ENCODE data around the gene ATOH8. TPM values are rescaled to one million over a fixed set of nuclear protein-coding genes. Genes with fewer than 3 reads are reported as not detected.

ATOH8 gene
- total and polyA plus RNA-seq, 9 donors = 9.4 to 37.7 (median 29.6) TPM

DNA sequence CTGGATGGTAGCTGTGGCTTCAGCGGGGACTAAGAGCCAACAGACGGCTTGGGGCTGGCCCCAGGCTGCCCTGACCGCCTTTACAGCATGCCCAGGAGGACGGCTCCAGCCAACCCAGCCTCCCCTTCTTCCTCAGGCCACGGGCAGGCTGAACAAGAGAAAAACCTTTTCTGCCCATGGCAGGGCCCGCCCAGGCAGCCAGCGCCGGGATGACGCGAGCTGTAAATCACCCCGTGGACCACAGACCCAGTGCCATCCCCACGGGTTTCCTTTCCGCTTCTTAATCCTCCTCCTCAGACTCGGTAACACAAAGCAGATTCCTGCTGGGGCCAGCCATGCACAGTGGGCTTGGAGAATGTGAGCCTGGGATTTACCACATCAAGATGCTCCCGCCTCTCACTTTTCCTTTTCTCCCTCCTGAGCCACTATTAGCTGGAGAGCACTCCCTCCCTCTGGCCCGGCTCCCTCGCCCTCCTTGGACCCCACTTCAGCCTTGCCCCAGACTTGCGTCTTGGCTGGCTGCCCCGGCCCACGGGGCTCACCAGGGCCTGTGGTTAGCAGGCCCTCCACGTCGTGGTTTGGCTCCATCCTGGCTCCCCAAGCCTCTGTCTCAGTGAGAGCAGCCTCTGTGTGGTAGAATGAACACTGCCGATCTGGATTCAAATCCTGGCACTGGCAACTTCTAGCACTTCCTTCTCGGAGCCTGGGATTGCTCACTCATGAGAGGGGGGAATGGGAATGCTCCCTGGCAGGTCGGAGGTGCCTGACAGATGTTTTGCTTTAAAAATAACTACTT lies 31.4 kb downstream of the ATOH8 start:
- no peaks in the 10 kb centered on the region for H3K36me3 ChIP-seq
- H3K4me1 ChIP-seq (ENCODE audit: insufficient read depth) = peaks cover 7% of the 10 kb centered on the region
- WGBS, 3 donors = 55 to 62% (median 60%) methylated on average over 25 of the region's 25 CpGs
- no peak overlapping the region for H3K4me3 ChIP-seq
- H3K27me3 ChIP-seq = no peaks in the 10 kb centered on the region
- no peak overlapping the region for H3K27ac ChIP-seq
- DNase-seq = peak in 4 of 5 donors; percentile 21 to 58 (median 46)
- intact Hi-C loops (cut with DNase I) = no loop called here
- no peaks in the 10 kb centered on the region for H3K9me3 ChIP-seq
- TF ChIP-seq POLR2A (IDR thresholded peaks at IDR 0.05) (no peak), EP300 (IDR thresholded peaks at IDR 0.05) (no peak)
- TF ChIP-seq, protein P1, sequence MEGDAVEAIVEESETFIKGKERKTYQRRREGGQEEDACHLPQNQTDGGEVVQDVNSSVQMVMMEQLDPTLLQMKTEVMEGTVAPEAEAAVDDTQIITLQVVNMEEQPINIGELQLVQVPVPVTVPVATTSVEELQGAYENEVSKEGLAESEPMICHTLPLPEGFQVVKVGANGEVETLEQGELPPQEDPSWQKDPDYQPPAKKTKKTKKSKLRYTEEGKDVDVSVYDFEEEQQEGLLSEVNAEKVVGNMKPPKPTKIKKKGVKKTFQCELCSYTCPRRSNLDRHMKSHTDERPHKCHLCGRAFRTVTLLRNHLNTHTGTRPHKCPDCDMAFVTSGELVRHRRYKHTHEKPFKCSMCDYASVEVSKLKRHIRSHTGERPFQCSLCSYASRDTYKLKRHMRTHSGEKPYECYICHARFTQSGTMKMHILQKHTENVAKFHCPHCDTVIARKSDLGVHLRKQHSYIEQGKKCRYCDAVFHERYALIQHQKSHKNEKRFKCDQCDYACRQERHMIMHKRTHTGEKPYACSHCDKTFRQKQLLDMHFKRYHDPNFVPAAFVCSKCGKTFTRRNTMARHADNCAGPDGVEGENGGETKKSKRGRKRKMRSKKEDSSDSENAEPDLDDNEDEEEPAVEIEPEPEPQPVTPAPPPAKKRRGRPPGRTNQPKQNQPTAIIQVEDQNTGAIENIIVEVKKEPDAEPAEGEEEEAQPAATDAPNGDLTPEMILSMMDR (IDR thresholded peaks at IDR 0.05) = no peak

DNA sequence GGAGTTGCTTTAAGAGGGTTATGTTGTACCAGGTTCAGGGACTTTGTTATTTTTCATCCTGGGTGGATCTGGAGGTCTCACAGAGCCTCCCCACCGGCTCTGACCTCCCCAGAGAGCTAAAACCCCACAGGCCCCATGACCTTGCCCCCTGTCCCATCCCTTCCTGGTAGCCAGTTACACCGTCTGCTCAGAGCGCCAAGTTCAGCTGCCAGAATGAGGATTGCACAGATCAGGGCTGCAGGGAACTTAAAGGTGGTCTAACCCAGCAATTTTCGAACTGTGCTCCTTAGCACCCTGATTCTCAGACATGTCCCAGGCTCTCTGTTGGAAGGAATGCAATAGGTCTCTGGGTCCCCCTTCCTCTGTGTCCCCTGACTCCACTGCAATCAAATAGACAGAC lies 32.1 kb downstream of the ATOH8 start:
- H3K27me3 ChIP-seq = no peaks in the 10 kb centered on the region
- intact Hi-C loops (cut with DNase I) = no loop called here
- WGBS, 3 donors = 54 to 60% (median 55%) methylated on average over 4 of the region's 4 CpGs
- DNase-seq = no peak
- no peak overlapping the region for H3K4me3 ChIP-seq
- TF ChIP-seq POLR2A (IDR thresholded peaks at IDR 0.05) = no peak
- TF ChIP-seq, protein P1 (IDR thresholded peaks at IDR 0.05) = no peak
- no peak for TF ChIP-seq EP300 (IDR thresholded peaks at IDR 0.05)
- no peaks in the 10 kb centered on the region for H3K36me3 ChIP-seq
- H3K4me1 ChIP-seq (ENCODE audit: insufficient read depth) = peaks cover 7% of the 10 kb centered on the region
- no peak overlapping the region for H3K27ac ChIP-seq
- no peaks in the 10 kb centered on the region for H3K9me3 ChIP-seq

DNA sequence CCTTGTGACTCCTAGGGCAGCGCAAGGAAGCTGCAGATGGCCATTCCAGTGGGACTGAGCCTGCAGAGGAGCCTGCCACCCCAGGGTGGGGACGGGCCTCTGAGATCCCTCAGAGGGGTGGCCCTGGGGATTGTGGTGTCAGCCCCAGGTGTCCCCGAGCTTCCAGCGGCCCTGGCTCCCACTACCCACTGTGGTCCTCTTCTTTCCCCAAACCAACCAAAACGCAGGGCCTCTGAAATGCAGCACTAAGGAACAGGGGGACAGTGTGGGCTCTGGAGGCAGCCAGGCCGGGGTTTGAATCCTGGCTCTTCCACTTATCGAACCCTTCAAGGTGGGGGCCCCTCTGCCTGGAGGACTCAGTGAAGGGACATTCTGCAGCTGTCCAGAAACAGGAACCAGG lies 32.7 kb downstream of the ATOH8 start:
- Histone ChIP-seq H3K4me3 (no peak overlapping the region), H3K4me1 (ENCODE audit: insufficient read depth) (peaks cover 8% of the 10 kb centered on the region), H3K27me3 (no peaks in the 10 kb centered on the region), H3K36me3 (no peaks in the 10 kb centered on the region), H3K27ac (no peak overlapping the region), H3K9me3 (no peaks in the 10 kb centered on the region)
- peak in 1 of 5 donors; percentile 14 for DNase-seq
- intact Hi-C loops (cut with DNase I) = no loop called here
- TF ChIP-seq POLR2A (IDR thresholded peaks at IDR 0.05) = no peak
- WGBS, 3 donors = 93 to 96% (median 94%) methylated on average over 7 of the region's 7 CpGs

DNA sequence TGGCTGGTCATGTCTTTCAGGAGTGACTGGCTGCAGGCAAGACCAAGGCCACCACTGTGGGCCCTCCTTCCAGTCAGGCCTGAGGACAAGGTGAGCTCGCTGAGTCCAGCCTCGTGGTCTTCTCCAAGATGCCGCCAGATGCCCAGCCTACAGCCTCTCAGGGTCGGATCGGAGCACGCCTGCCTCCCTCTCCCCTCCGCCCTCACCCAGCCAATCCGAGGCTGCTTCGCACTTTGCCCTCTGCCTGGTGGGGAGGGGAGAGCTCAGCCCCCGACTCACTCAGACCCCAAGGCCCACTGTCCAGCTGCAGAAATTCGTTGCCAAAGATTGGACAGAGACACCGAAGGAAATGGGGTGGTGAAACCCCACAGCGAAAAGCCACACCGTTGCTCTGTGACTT lies 33.1 kb downstream of the ATOH8 start:
- no peaks in the 10 kb centered on the region for H3K9me3 ChIP-seq
- H3K27ac ChIP-seq = no peak overlapping the region
- TF ChIP-seq EP300 (IDR thresholded peaks at IDR 0.05) = no peak
- TF ChIP-seq, protein P1 (IDR thresholded peaks at IDR 0.05) = no peak
- TF ChIP-seq POLR2A (IDR thresholded peaks at IDR 0.05) = no peak
- 91 to 97% (median 94%) methylated on average over 14 of the region's 14 CpGs for WGBS, 3 donors
- H3K36me3 ChIP-seq = no peaks in the 10 kb centered on the region
- peak in 1 of 5 donors; percentile 20 for DNase-seq
- H3K4me3 ChIP-seq = no peak overlapping the region
- H3K4me1 ChIP-seq (ENCODE audit: insufficient read depth) = peaks cover 11% of the 10 kb centered on the region
- intact Hi-C loops (cut with DNase I) = no loop called here
- H3K27me3 ChIP-seq = no peaks in the 10 kb centered on the region

DNA sequence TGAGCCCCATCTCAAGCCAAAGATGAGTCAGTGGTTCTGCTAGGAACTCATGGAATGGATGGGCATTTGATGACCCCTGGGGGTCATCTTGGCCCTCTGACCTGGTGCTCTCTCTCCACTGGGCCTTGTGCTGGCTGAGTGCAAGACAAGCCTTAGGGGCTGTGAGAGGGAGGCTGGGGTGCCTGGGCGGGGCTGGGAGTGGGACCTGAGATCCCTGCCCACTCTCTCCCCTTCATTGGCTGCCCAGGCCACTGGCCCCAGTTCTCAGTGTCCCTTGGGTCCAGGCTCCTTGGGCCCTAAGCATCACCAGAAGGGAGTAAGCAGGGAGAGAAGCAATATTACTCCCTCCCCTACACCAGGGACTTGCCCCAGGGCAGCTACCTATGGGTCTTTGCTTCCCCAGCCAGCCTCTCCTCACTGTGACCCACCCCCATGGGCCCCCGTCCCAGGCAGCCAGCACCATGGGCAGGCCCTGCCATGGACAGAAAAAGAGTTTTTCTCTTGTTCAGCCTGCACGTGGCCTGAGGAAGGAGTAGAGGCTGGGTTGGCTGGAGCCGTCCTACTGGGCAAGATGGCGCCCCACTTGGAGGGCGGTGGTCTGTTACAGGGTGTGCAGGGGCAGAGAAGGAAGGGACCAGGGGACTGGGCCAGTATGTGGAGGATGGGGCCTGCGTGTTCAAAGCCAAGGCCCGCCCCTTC lies 33.6 kb downstream of the ATOH8 start:
- Histone ChIP-seq H3K36me3 (no peaks in the 10 kb centered on the region), H3K27ac (no peak overlapping the region), H3K9me3 (no peaks in the 10 kb centered on the region), H3K4me3 (no peak overlapping the region), H3K27me3 (no peaks in the 10 kb centered on the region), H3K4me1 (ENCODE audit: insufficient read depth) (peaks cover 17% of the 10 kb centered on the region)
- intact Hi-C loops (cut with DNase I) = no loop called here
- DNase-seq = peak in 1 of 5 donors; percentile 19
- no peak for TF ChIP-seq EP300 (IDR thresholded peaks at IDR 0.05)
- TF ChIP-seq POLR2A (IDR thresholded peaks at IDR 0.05) = no peak
- TF ChIP-seq, protein P1 (IDR thresholded peaks at IDR 0.05) = no peak
- WGBS, 3 donors = 86 to 91% (median 88%) methylated on average over 8 of the region's 8 CpGs
